ENCODE measurements around the gene TBK1. TPM values are rescaled to one million over a fixed set of nuclear protein-coding genes. Genes with fewer than 3 reads are reported as not detected.

Gene TBK1
- total and polyA plus RNA-seq, 2 of the 4 experiments (the other 2 are of a cell fraction), result 9.9 to 11.6 TPM

DNA sequence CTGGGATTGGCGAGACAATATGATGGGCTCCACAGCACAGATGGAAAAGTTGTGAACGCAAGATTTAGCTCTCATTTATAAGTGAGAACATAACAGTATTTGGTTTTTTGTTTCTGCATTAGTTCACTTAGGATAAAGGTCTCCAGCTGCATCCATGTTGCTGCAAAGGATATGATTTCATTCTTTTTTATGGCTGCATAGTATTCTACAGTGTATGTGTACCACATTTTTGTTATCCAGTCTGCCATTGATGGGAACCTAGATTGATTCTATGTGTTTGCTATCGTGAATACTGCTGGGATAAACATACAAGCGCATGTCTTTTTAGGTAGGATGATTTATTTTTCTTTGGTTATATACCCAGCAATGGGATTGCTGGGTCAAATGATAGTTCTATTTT lies 23.6 kb downstream of the TBK1 start:
- no peak for ATAC-seq (ENCODE audit: low read depth)
- no TSS peak for BruUV-seq (replicated peaks)
- POLR2A ChIA-PET (ENCODE audit: unreplicated experiment), result no interaction called here
- 100% methylated on average over 1 of the region's 4 CpGs; no CpG with 5 or more reads in 1 of the 2 experiments for WGBS, 2 experiments (ENCODE audit: extremely low coverage in 2 of 2, insufficient read length in 1 of 2)
- Histone ChIP-seq H3K4me2 (ENCODE audit: low read depth, low read length) (no peak overlapping the region), H2BK20ac (ENCODE audit: low read depth, low read length) (no peak overlapping the region), H3K36me3 (ENCODE audit: control insufficient read depth, insufficient read depth, low read length) (peaks cover 28% of the 10 kb centered on the region), H3K23ac (ENCODE audit: low read depth, low read length) (no peak overlapping the region), H4K91ac (ENCODE audit: insufficient read depth, low read depth, low read length) (no peak overlapping the region), H2BK5ac (ENCODE audit: low read depth, low read length, poor library complexity, severe bottlenecking) (no peak overlapping the region), H3K9me1 (ENCODE audit: insufficient read depth, low read length) (0 out of 2 replicates have a peak, but pooled peaks cover 3% of the 10 kb centered on the region), H3K14ac (replicated peaks; ENCODE audit: low read depth, low read length) (no peak overlapping the region), H4K8ac (ENCODE audit: low read depth in 2 of 2, low read length in 2 of 2) (no peak overlapping the region), H3K9me3 (ENCODE audit: control insufficient read depth, insufficient read depth, low read length) (peaks cover 3% of the 10 kb centered on the region; the same call in 1 of the 2 replicates), H2AK9ac (replicated peaks; ENCODE audit: low read depth, low read length, poor library complexity) (no peak overlapping the region), H3K18ac (ENCODE audit: low read depth, low read length) (no peak overlapping the region), H3K56ac (ENCODE audit: extremely low read depth, insufficient read depth, low read length) (no peak overlapping the region), H4K20me1 (ENCODE audit: insufficient read depth, low read length) (0 out of 2 replicates have a peak, but pooled peaks cover 4% of the 10 kb centered on the region), H2AFZ (replicated peaks; ENCODE audit: low read length, poor library complexity) (no peak overlapping the region), H3K4ac (ENCODE audit: low read depth, low read length) (no peak overlapping the region), H3K79me1 (ENCODE audit: low read depth in 1 of 2, low read length in 2 of 2) (peaks cover 23 to 25% of the 10 kb centered on the region in 2 experiments), H2BK15ac (ENCODE audit: low read depth, low read length) (no peak overlapping the region), H3K27ac (ENCODE audit: insufficient read depth, low read length) (no peak overlapping the region), H2BK120ac (ENCODE audit: low read depth, low read length) (no peak overlapping the region), H3K9ac (ENCODE audit: low read depth, low read length) (no peak overlapping the region), H4K5ac (ENCODE audit: low read depth, low read length) (no peak overlapping the region), H3K4me1 (ENCODE audit: control insufficient read depth, insufficient read depth, low read length) (no peaks in the 10 kb centered on the region), H3K4me3 (ENCODE audit: insufficient read depth, low read depth, low read length) (no peak overlapping the region), H3K27me3 (ENCODE audit: control insufficient read depth, insufficient read depth, low read length) (no peaks in the 10 kb centered on the region), H2AK5ac (ENCODE audit: low read depth, low read length) (no peak overlapping the region)
- DNase-seq, result no peak
- dilution Hi-C loops (cut with HindIII; ENCODE audit: low sequenced_read_pairs, unreplicated experiment), result no loop called here
- in situ Hi-C loops (cut with MboI; ENCODE audit: low sequenced_read_pairs), result no loop called here
- CTCF ChIA-PET, result no interaction called here
- TF ChIP-seq, protein P1, sequence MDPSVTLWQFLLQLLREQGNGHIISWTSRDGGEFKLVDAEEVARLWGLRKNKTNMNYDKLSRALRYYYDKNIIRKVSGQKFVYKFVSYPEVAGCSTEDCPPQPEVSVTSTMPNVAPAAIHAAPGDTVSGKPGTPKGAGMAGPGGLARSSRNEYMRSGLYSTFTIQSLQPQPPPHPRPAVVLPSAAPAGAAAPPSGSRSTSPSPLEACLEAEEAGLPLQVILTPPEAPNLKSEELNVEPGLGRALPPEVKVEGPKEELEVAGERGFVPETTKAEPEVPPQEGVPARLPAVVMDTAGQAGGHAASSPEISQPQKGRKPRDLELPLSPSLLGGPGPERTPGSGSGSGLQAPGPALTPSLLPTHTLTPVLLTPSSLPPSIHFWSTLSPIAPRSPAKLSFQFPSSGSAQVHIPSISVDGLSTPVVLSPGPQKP (IDR thresholded peaks at IDR 0.05; ENCODE audit: borderline replicate concordance, low read depth, low read length), result no peak
- no peak for TF ChIP-seq MXI1 (IDR thresholded peaks at IDR 0.05; ENCODE audit: borderline replicate concordance, low read depth, low read length)
- TF ChIP-seq SMC3 (IDR thresholded peaks at IDR 0.05; ENCODE audit: low read depth, low read length), result no peak
- TF ChIP-seq NFE2L2 (IDR thresholded peaks at IDR 0.05; ENCODE audit: low read depth, low read length), result no peak
- TF ChIP-seq BHLHE40 (IDR thresholded peaks at IDR 0.05; ENCODE audit: low read depth, low read length), result no peak
- TF ChIP-seq RAD21 (IDR thresholded peaks at IDR 0.05; ENCODE audit: low read length), result no peak
- no peak for TF ChIP-seq POLR2A (IDR thresholded peaks at IDR 0.05; ENCODE audit: low read depth, low read length)
- TF ChIP-seq, protein P2, sequence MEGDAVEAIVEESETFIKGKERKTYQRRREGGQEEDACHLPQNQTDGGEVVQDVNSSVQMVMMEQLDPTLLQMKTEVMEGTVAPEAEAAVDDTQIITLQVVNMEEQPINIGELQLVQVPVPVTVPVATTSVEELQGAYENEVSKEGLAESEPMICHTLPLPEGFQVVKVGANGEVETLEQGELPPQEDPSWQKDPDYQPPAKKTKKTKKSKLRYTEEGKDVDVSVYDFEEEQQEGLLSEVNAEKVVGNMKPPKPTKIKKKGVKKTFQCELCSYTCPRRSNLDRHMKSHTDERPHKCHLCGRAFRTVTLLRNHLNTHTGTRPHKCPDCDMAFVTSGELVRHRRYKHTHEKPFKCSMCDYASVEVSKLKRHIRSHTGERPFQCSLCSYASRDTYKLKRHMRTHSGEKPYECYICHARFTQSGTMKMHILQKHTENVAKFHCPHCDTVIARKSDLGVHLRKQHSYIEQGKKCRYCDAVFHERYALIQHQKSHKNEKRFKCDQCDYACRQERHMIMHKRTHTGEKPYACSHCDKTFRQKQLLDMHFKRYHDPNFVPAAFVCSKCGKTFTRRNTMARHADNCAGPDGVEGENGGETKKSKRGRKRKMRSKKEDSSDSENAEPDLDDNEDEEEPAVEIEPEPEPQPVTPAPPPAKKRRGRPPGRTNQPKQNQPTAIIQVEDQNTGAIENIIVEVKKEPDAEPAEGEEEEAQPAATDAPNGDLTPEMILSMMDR (conservative IDR thresholded peaks at IDR 0.05; ENCODE audit: low read depth, low read length), result no peak
- no peak for TF ChIP-seq CHD1 (IDR thresholded peaks at IDR 0.05; ENCODE audit: low read depth, low read length)
- TF ChIP-seq RFX5 (IDR thresholded peaks at IDR 0.05; ENCODE audit: low read depth, low read length), result no peak
- TF ChIP-seq RCOR1 (IDR thresholded peaks at IDR 0.05; ENCODE audit: insufficient replicate concordance, low read length), result no peak
- TF ChIP-seq FOS (IDR thresholded peaks at IDR 0.05; ENCODE audit: low read depth, low read length), result no peak
- no peak for TF ChIP-seq CEBPB (IDR thresholded peaks at IDR 0.05; ENCODE audit: low read depth, low read length)
- TF ChIP-seq, protein P3, sequence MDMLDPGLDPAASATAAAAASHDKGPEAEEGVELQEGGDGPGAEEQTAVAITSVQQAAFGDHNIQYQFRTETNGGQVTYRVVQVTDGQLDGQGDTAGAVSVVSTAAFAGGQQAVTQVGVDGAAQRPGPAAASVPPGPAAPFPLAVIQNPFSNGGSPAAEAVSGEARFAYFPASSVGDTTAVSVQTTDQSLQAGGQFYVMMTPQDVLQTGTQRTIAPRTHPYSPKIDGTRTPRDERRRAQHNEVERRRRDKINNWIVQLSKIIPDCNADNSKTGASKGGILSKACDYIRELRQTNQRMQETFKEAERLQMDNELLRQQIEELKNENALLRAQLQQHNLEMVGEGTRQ (IDR thresholded peaks at IDR 0.05; ENCODE audit: low read depth, low read length), result no peak
- TF ChIP-seq MAZ (IDR thresholded peaks at IDR 0.05; ENCODE audit: borderline replicate concordance, low read depth, low read length), result no peak
- intact Hi-C loops (cut with micrococcal nuclease), result no loop called here

Data from IMR-90 (cell line).